SK-N-SH treated with all-trans-retinoic acid at 6 μM for 48 hours (cell line): ENCODE results near the gene FTO.

Source experiments
- GLIS3 ChIP-seq: fragments of 250-450 bp; sonication (Bioruptor Pico); IDR thresholded peaks from 2 replicates; pipeline ENCODE4 v1.5.0; 2020; ENCODE audit warnings: mild to moderate bottlenecking, moderate library complexity
- ISL1 ChIP-seq: fragments of 250-450 bp; sonication (Bioruptor Pico); IDR thresholded peaks from 2 replicates; pipeline ENCODE4 v2.1.2; 2022; ENCODE audit warnings: mild to moderate bottlenecking, moderate library complexity
- POU6F1 ChIP-seq: fragments of 250-450 bp; sonication (Bioruptor Pico); IDR thresholded peaks from 2 replicates; pipeline ENCODE4 v1.8.0; 2021; ENCODE audit warnings: low read depth, mild to moderate bottlenecking, moderate library complexity, borderline replicate concordance
- SNAI2 ChIP-seq: fragments of 250-450 bp; sonication (Bioruptor Pico); IDR thresholded peaks from 2 replicates; pipeline ENCODE4 v1.5.0; 2020; ENCODE audit warnings: mild to moderate bottlenecking, moderate library complexity
- TSHZ2 ChIP-seq: fragments of 250-450 bp; sonication (Bioruptor Pico); IDR thresholded peaks from 2 replicates; pipeline ENCODE4 v1.5.0; 2020; ENCODE audit warnings: mild to moderate bottlenecking, moderate library complexity
- ZC3H10 ChIP-seq: fragments of 250-450 bp; sonication (Bioruptor Pico); IDR thresholded peaks from 2 replicates; pipeline ENCODE4 v1.5.1; 2021; ENCODE audit warnings: mild to moderate bottlenecking, moderate library complexity
- ZFP3 ChIP-seq: fragments of 250-450 bp; sonication (Bioruptor Pico); IDR thresholded peaks from 2 replicates; pipeline ENCODE4 v1.5.0; 2020; ENCODE audit warnings: mild to moderate bottlenecking, moderate library complexity
- ZFP30 ChIP-seq: fragments of 450-650 bp; formaldehyde crosslinking; IDR thresholded peaks from 2 replicates; pipeline ENCODE4 v1.5.0; 2022; ENCODE audit warnings: mild to moderate bottlenecking, moderate library complexity
- ZNF8 ChIP-seq: fragments of 450-650 bp; formaldehyde crosslinking; IDR thresholded peaks from 2 replicates; pipeline ENCODE4 v1.5.0; 2020; ENCODE audit warnings: mild to moderate bottlenecking, moderate library complexity

- TF ChIP-seq ZFP30 (CRISPR knock-in tag) (no peak), ISL1 (CRISPR knock-in tag) (no peak), GLIS3 (CRISPR knock-in tag) (no peak), ZNF8 (CRISPR knock-in tag) (no peak), TSHZ2 (CRISPR knock-in tag) (no peak), ZC3H10 (CRISPR knock-in tag) (no peak), ZFP3 (CRISPR knock-in tag) (no peak), POU6F1 (CRISPR knock-in tag) (no peak), SNAI2 (no peak)
Measured at GRCh38 chr16:53787423-53787822, 83.5 kb downstream of the FTO start.
